Chondrocyte (in vitro differentiated cells): Measurements from ENCODE around the gene PBX3. TPM values are rescaled to one million over a fixed set of nuclear protein-coding genes. Genes with fewer than 3 reads are reported as not detected.

Experiments
- DNase-seq: peaks from one replicate; pipeline ENCODE4 v3.0.0; 2021; ENCODE audit warnings: mixed read lengths, low spot score
- H3K27ac Mint-ChIP-seq: one replicate; pipeline ENCODE4 v1.8.0; 2021; ENCODE audit warnings: mild to moderate bottlenecking, moderate library complexity, mixed read lengths; ENCODE audit not compliant: unreplicated experiment
- H3K27me3 Mint-ChIP-seq: 2 replicates; pipeline ENCODE4 v1.8.0; 2021; ENCODE audit warnings: low read depth, mixed read lengths
- H3K36me3 Mint-ChIP-seq: 2 replicates; pipeline ENCODE4 v1.8.0; 2021; ENCODE audit warnings: low read depth, mixed read lengths
- H3K4me1 Mint-ChIP-seq: 2 replicates; pipeline ENCODE4 v1.8.0; 2021; ENCODE audit warnings: low read depth, mild to moderate bottlenecking, mixed read lengths
- H3K4me3 Mint-ChIP-seq: one replicate; pipeline ENCODE4 v1.8.0; 2021; ENCODE audit warnings: mild to moderate bottlenecking, moderate library complexity, mixed read lengths; ENCODE audit not compliant: unreplicated experiment
- H3K9me3 Mint-ChIP-seq: 2 replicates; pipeline ENCODE4 v1.8.0; 2021; ENCODE audit warnings: low read depth, mixed read lengths
- long read RNA-seq: library from polyadenylated mRNA; stranded (forward); transcript quantifications from one replicate; pipeline ENCODE4 v2.0.0, GENCODE V29; 2021
- total RNA-seq: library from RNA; stranded (reverse); gene quantifications from 3 replicates; pipeline ENCODE4 v1.2.1, GENCODE V29; 2021
- TF ChIP-seq, protein P1 (sequence below): fragments of 200-600 bp; sonication (generic); IDR thresholded peaks from 2 replicates; pipeline ENCODE4 v1.5.0; 2021; ENCODE audit warnings: antibody characterized with exemption, mild to moderate bottlenecking, moderate library complexity

The PBX3 gene
- total RNA-seq: 24.1 to 32.8 TPM (median 26.6 TPM) in 3 replicates
- long read RNA-seq, transcript PBX3-201 (8 exons, 2,755 nt): major isoform, 18 of 38 reads
- long read RNA-seq, transcript PBX3-204 (9 exons, 2,775 nt): minor isoform, 8 of 38 reads
- long read RNA-seq, partial matches to known transcripts: 5 of 38 reads
- long read RNA-seq, other reads (novel, unspliced or antisense): 3 of 38 reads

GRCh38 chr9:125747053-125747764 lies at the start of gene PBX3:
Gene PBX3, plus strand, starts transcription at chr9:125747373.
- no peak for DNase-seq
- Mint-ChIP-seq H3K4me1 (peaks cover 35% of the 10 kb centered on the region), H3K27me3 (no peaks in the 10 kb centered on the region), H3K4me3 (peak within 1 kb of the TSS; percentile 93), H3K27ac (peak within 1 kb of the TSS; percentile 94), H3K36me3 (no peaks in the 10 kb centered on the region), H3K9me3 (no peaks in the 10 kb centered on the region)
- TF ChIP-seq, protein P1, sequence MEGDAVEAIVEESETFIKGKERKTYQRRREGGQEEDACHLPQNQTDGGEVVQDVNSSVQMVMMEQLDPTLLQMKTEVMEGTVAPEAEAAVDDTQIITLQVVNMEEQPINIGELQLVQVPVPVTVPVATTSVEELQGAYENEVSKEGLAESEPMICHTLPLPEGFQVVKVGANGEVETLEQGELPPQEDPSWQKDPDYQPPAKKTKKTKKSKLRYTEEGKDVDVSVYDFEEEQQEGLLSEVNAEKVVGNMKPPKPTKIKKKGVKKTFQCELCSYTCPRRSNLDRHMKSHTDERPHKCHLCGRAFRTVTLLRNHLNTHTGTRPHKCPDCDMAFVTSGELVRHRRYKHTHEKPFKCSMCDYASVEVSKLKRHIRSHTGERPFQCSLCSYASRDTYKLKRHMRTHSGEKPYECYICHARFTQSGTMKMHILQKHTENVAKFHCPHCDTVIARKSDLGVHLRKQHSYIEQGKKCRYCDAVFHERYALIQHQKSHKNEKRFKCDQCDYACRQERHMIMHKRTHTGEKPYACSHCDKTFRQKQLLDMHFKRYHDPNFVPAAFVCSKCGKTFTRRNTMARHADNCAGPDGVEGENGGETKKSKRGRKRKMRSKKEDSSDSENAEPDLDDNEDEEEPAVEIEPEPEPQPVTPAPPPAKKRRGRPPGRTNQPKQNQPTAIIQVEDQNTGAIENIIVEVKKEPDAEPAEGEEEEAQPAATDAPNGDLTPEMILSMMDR: no peak

DNA sequence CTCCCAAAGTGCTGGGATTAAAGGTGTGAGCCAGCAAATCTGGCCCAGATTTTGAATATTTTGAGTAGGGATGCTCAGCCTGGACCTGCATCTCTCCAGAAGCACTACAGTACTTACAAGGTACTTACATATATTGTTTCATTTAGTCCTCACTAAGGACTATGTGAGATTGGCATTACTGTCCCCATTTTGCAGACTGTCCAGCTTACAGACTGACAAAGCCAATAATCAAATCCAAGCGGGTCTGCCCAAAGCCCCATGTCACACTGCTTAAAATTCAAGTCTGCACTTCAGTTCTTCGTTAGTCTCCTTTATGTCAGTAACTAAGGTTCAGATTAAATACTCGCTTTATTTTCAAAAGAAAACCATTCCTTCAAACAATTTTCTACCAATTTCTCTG lies 47.3 kb upstream of the PBX3 start:
- DNase-seq: no peak
- Mint-ChIP-seq H3K36me3 (no peaks in the 10 kb centered on the region), H3K27me3 (no peaks in the 10 kb centered on the region), H3K9me3 (no peaks in the 10 kb centered on the region), H3K4me1 (peaks cover 37% of the 10 kb centered on the region), H3K4me3 (no peak overlapping the region), H3K27ac (no peak overlapping the region)
- TF ChIP-seq, protein P1: no peak

DNA sequence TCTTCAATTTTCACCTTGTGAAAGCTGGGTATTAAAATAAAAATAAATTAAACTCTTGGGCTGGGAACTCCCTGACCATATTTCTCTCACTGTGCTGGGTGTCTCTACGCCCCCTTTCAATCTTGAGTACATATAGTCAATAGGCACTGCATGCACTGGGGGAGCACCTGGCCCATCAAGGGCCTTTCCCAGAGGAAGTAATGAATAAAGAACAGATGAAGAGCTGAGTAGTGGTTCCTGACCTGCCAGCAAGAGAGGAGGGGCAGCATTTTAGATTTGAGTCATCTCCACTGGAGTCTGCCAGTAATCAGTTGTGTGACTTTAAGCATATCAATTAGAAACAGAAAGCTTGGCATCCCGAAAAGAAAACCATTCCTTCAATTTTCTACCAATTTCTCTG lies 46.4 kb upstream of the PBX3 start:
- Mint-ChIP-seq H3K9me3 (no peaks in the 10 kb centered on the region), H3K4me1 (peaks cover 37% of the 10 kb centered on the region), H3K36me3 (no peaks in the 10 kb centered on the region), H3K4me3 (no peak overlapping the region), H3K27ac (peak overlapping the region; percentile 39), H3K27me3 (no peaks in the 10 kb centered on the region)
- no peak for DNase-seq
- TF ChIP-seq, protein P1: no peak

GRCh38 chr9:125701351-125701750 lies 45.8 kb upstream of the PBX3 start:
- TF ChIP-seq, protein P1: no peak
- Mint-ChIP-seq H3K27me3 (no peaks in the 10 kb centered on the region), H3K4me3 (no peak overlapping the region), H3K36me3 (no peaks in the 10 kb centered on the region), H3K4me1 (peaks cover 38% of the 10 kb centered on the region), H3K9me3 (no peaks in the 10 kb centered on the region), H3K27ac (no peak overlapping the region)
- DNase-seq: no peak

DNA sequence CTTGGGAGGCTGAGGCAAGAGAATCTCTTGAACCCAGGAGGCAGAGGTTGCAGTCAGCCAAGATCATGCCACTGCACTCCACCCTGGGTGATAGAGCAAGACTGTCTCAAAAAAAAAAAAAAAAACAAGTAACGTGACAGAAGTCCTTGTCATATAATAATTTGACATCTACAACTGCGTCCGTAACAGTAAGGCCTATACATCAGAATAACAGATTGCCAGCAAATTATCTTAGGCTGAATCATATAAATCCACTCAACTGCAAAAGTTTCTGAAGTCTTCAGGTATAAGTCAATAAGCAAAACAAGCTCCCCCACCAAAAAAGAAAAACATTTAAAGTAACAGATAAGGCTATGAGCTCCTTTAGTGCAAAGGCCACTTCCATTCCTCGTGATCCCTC lies 43.5 kb upstream of the PBX3 start:
- TF ChIP-seq, protein P1: no peak
- no peaks in the 10 kb centered on the region for H3K36me3 Mint-ChIP-seq
- peaks cover 39% of the 10 kb centered on the region for H3K4me1 Mint-ChIP-seq
- H3K27ac Mint-ChIP-seq: no peak overlapping the region
- no peak for DNase-seq
- H3K9me3 Mint-ChIP-seq: no peaks in the 10 kb centered on the region
- no peaks in the 10 kb centered on the region for H3K27me3 Mint-ChIP-seq
- H3K4me3 Mint-ChIP-seq: no peak overlapping the region
